Measurements from ENCODE around the gene C11orf86. TPM values are rescaled to one million over a fixed set of nuclear protein-coding genes. Genes with fewer than 3 reads are reported as not detected.

The C11orf86 gene
- total RNA-seq, 2 donors from 2014 or later = 23.0 to 31.6 TPM

DNA sequence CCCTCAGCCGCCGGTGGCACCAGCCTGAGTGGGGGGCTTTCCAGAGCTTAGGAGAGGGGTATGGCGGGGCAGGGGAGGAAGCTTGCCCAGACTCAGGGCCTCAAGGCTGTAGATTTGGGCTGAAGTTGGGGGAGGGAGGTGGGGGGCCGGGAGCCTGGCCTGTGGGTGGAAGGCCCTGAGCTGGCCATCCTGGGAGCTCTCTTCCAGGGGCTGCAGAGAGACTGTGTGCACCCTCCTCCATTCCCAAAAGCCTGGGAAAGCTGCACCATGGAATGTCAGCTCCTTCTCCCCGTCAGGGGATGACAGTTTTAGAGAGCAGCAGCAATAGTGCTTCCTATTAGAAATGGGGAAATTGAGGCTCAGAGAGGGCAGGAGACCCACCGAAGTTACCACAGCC, 48.9 kb downstream of the C11orf86 start:
- intact Hi-C loops (cut with DNase I) = no loop called here
- H3K4me3 ChIP-seq = no peak overlapping the region

DNA sequence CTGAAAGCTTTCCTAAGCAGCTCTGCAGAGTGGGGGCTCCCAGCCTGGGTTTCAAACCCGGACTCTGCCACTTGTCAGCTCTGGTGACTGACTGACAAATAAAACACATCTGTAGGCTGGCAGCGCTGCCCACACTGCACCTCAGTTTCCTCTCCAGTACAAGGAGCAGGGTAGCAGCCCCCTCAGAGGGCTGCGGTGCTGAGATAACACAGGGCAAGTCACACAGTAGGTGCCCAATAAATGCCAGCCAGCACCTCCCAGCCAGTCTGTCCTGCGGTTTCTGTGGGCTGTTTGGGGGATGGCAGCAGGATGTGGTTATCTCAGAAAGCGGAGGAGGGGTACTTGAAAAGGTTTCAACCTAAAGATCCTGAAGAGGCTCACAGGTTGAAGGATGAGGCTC, 49.3 kb downstream of the C11orf86 start:
- Histone ChIP-seq H3K9me3 (no peaks in the 10 kb centered on the region), H3K27me3 (peaks cover 22% of the 10 kb centered on the region), H3K27ac (no peak overlapping the region), H3K9ac (ENCODE audit: low read depth in 2 of 2, low read length in 2 of 2) (no peak overlapping the region), H3K4me3 (no peak overlapping the region), H3K36me3 (no peaks in the 10 kb centered on the region), H3K4me1 (peaks cover 6% of the 10 kb centered on the region)
- TF ChIP-seq, protein P1, sequence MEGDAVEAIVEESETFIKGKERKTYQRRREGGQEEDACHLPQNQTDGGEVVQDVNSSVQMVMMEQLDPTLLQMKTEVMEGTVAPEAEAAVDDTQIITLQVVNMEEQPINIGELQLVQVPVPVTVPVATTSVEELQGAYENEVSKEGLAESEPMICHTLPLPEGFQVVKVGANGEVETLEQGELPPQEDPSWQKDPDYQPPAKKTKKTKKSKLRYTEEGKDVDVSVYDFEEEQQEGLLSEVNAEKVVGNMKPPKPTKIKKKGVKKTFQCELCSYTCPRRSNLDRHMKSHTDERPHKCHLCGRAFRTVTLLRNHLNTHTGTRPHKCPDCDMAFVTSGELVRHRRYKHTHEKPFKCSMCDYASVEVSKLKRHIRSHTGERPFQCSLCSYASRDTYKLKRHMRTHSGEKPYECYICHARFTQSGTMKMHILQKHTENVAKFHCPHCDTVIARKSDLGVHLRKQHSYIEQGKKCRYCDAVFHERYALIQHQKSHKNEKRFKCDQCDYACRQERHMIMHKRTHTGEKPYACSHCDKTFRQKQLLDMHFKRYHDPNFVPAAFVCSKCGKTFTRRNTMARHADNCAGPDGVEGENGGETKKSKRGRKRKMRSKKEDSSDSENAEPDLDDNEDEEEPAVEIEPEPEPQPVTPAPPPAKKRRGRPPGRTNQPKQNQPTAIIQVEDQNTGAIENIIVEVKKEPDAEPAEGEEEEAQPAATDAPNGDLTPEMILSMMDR (IDR thresholded peaks at IDR 0.05) = no peak
- no peak for DNase-seq
- intact Hi-C loops (cut with DNase I) = no loop called here

More for the DNA sequence above, 48.9 kb downstream of the C11orf86 start:
- H3K4me1 ChIP-seq = peaks cover 6% of the 10 kb centered on the region
- TF ChIP-seq, protein P1 (IDR thresholded peaks at IDR 0.05) = no peak
- DNase-seq = no peak
- no peak overlapping the region for H3K27ac ChIP-seq
- no peaks in the 10 kb centered on the region for H3K9me3 ChIP-seq
- H3K36me3 ChIP-seq = no peaks in the 10 kb centered on the region
- H3K27me3 ChIP-seq = peaks cover 22% of the 10 kb centered on the region
- H3K9ac ChIP-seq (ENCODE audit: low read depth in 2 of 2, low read length in 2 of 2) = no peak overlapping the region

DNA sequence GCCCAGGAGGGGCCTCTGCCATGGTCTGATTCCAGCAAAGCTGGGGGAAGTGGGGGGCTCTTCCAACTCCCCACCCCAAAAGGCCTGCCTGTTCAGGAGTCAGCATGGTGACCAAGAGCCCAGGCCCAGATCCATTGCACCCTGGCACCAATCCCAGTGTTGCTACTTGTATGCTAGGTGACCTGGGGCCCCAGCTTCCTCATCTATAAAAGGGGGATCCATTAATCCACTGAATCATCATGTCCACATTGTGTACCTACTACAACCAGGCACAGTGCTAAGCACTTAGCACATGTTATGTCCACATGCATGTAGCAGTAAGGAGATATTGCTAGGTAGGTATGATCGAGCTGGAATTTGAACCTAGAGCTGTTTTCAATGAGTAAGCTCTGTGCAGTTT, 49.9 kb downstream of the C11orf86 start:
- no peak overlapping the region for H3K9ac ChIP-seq (ENCODE audit: low read depth in 2 of 2, low read length in 2 of 2)
- peaks cover 6% of the 10 kb centered on the region for H3K4me1 ChIP-seq
- no peak overlapping the region for H3K4me3 ChIP-seq
- no peaks in the 10 kb centered on the region for H3K36me3 ChIP-seq
- H3K27me3 ChIP-seq = peaks cover 22% of the 10 kb centered on the region
- no peak for DNase-seq
- no peak overlapping the region for H3K27ac ChIP-seq
- intact Hi-C loops (cut with DNase I) = no loop called here
- TF ChIP-seq, protein P1 (IDR thresholded peaks at IDR 0.05) = no peak
- H3K9me3 ChIP-seq = no peaks in the 10 kb centered on the region

DNA sequence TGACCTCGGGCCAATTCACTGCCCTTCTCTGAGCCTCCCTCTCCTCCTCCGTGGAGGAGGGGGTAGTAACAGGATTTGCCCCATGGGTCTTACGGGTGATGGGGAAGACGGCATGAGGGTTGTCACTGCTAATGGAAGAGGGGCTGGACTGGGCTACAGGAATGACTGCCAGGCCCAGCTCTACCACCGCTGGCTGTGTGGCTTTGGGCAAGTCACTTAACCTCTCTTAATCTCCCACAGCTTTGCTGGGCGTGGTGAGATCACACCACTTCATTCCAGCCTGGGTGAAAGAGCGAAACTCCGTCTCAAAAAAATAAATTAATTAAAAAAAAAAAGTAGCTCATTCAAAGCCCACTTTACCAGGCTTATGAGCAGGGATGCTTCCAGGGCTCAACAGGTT, 50.6 kb downstream of the C11orf86 start:
- Histone ChIP-seq H3K27ac (no peak overlapping the region), H3K9ac (ENCODE audit: low read depth in 2 of 2, low read length in 2 of 2) (no peak overlapping the region), H3K36me3 (no peaks in the 10 kb centered on the region), H3K4me3 (no peak overlapping the region), H3K9me3 (no peaks in the 10 kb centered on the region), H3K27me3 (peaks cover 22% of the 10 kb centered on the region), H3K4me1 (peaks cover 6% of the 10 kb centered on the region)
- intact Hi-C loops (cut with DNase I) = no loop called here
- TF ChIP-seq, protein P1 (IDR thresholded peaks at IDR 0.05) = no peak
- no peak for DNase-seq

Small RNA genes lying within 50 kb of the gene (microRNA-seq; reads per million reads assigned to microRNA genes)
- gene MIR3163 = not detected

Other genes starting within 250 kb of the C11orf86 start
- gene SPTBN2, start 246.1 kb upstream of the C11orf86 start, total RNA-seq = 1 to 10 TPM; 3.7 to 7.1 TPM
- 10 to 100 TPM; 27.0 to 35.9 TPM for gene RCE1, start 131.9 kb upstream of the C11orf86 start, total RNA-seq
- gene LRFN4, start 118.2 kb upstream of the C11orf86 start, total RNA-seq = 10 to 100 TPM; 20.7 to 51.7 TPM
- 10 to 100 TPM; 47.7 to 60.1 TPM for gene PC, start 16.9 kb upstream of the C11orf86 start, total RNA-seq
- 1 to 10 TPM in 1 of 2 donors, under 1 TPM in 1; 0.29 to 3.4 TPM for gene SYT12, start 47.8 kb downstream of the C11orf86 start, total RNA-seq
- 10 to 100 TPM in 1 of 2 donors, 1 to 10 TPM in 1; 8.5 to 11.2 TPM for gene RHOD, start 81.5 kb downstream of the C11orf86 start, total RNA-seq
- gene KDM2A, start 144.0 kb downstream of the C11orf86 start, total RNA-seq = 10 to 100 TPM; 63.3 to 80.6 TPM

Data from colonic mucosa (tissue), 4 donors.